ENCODE results near the gene PTPN1. TPM values are rescaled to one million over a fixed set of nuclear protein-coding genes. Genes with fewer than 3 reads are reported as not detected.
"Not testable (repeated sequence)": the region's sequence is repeated elsewhere in the genome, so short reads cannot be mapped to it uniquely, and the experiment has no call there.

The PTPN1 gene
- total RNA-seq, 1 donor from 2014 or later, result 78.2 TPM

- Histone ChIP-seq H3K4me3 (no peak overlapping the region), H3K27ac (no peak overlapping the region), H3K36me3 (no peaks in the 10 kb centered on the region), H3K4me1 (peaks cover 16% of the 10 kb centered on the region), H3K9me3 (no peaks in the 10 kb centered on the region), H3K27me3 (ENCODE audit: low read depth) (no peaks in the 10 kb centered on the region)
- TF ChIP-seq CTCF (IDR thresholded peaks at IDR 0.05), result no peak
- intact Hi-C loops (cut with DNase I), result no loop called here
- peak; percentile 2 for ATAC-seq
- no peak for DNase-seq
These were observed 87.3 kb downstream of the PTPN1 start for GRCh38 chr20:50597406-50597969.

- Histone ChIP-seq H3K4me3 (no peak overlapping the region), H3K27ac (no peak overlapping the region), H3K27me3 (ENCODE audit: low read depth) (no peaks in the 10 kb centered on the region), H3K4me1 (peaks cover 11% of the 10 kb centered on the region), H3K36me3 (no peaks in the 10 kb centered on the region), H3K9me3 (no peaks in the 10 kb centered on the region)
- intact Hi-C loops (cut with DNase I), result no loop called here
- TF ChIP-seq CTCF (IDR thresholded peaks at IDR 0.05), result no peak
- no peak for ATAC-seq
- DNase-seq, result no peak
These were observed 87.9 kb downstream of the PTPN1 start for GRCh38 chr20:50598074-50598473.

- H3K4me3 ChIP-seq; H3K9me3 ChIP-seq; ATAC-seq; H3K4me1 ChIP-seq; H3K36me3 ChIP-seq; H3K27ac ChIP-seq; H3K27me3 ChIP-seq (ENCODE audit: low read depth); DNase-seq; intact Hi-C loops (cut with DNase I): not testable (repeated sequence)
These were observed 88.6 kb downstream of the PTPN1 start for GRCh38 chr20:50598768-50599167.

- no peak overlapping the region for H3K4me3 ChIP-seq
- H3K27me3 ChIP-seq (ENCODE audit: low read depth), result no peaks in the 10 kb centered on the region
- no peaks in the 10 kb centered on the region for H3K9me3 ChIP-seq
- DNase-seq (no peak), ATAC-seq (no peak)
- no peak for TF ChIP-seq CTCF (IDR thresholded peaks at IDR 0.05)
- H3K4me1 ChIP-seq, result peaks cover 8% of the 10 kb centered on the region
- no peaks in the 10 kb centered on the region for H3K36me3 ChIP-seq
- intact Hi-C loops (cut with DNase I), result no loop called here
- no peak overlapping the region for H3K27ac ChIP-seq
These were observed 90.2 kb downstream of the PTPN1 start for GRCh38 chr20:50600281-50600895.

- intact Hi-C loops (cut with DNase I), result no loop called here
- ATAC-seq, result peak in 1 of 2 donors; percentile 7
- H3K9me3 ChIP-seq, result no peaks in the 10 kb centered on the region
- peaks cover under 1% of the 10 kb centered on the region for H3K4me1 ChIP-seq
- no peak overlapping the region for H3K4me3 ChIP-seq
- DNase-seq, result no peak
- no peaks in the 10 kb centered on the region for H3K27me3 ChIP-seq (ENCODE audit: low read depth)
- no peak for TF ChIP-seq CTCF (IDR thresholded peaks at IDR 0.05)
- no peak overlapping the region for H3K27ac ChIP-seq
- no peaks in the 10 kb centered on the region for H3K36me3 ChIP-seq
These were observed 91.6 kb downstream of the PTPN1 start for GRCh38 chr20:50601511-50602431.
